ENCODE data around the gene POLL.

The POLL gene

GRCh38 chr10:101629837-101630632 lies 42.0 kb upstream of the POLL start:
- Histone ChIP-seq H2BK12ac (ENCODE audit: low read length in 2 of 2) (no peak overlapping the region), H3K14ac (ENCODE audit: low read length in 2 of 2) (no peak overlapping the region), H3K9me3 (ENCODE audit: control insufficient read depth, low read length) (no peaks in the 10 kb centered on the region), H3K4ac (ENCODE audit: low read depth in 1 of 2, low read length in 2 of 2) (no peak overlapping the region), H3K27ac (ENCODE audit: low read length, poor library complexity, severe bottlenecking) (no peak overlapping the region), H3K4me3 (ENCODE audit: insufficient read depth in 1 of 2, low read depth in 1 of 2, low read length in 2 of 2) (no peak overlapping the region), H4K8ac (ENCODE audit: low read length) (no peak overlapping the region), H2BK120ac (ENCODE audit: low read depth, low read length) (no peak overlapping the region), H3K18ac (ENCODE audit: low read depth in 1 of 2, low read length in 2 of 2) (no peak overlapping the region), H3K36me3 (ENCODE audit: control insufficient read depth in 1 of 2, insufficient read depth in 2 of 2, low read depth in 1 of 2, low read length in 2 of 2) (peaks cover 23% of the 10 kb centered on the region in 2 experiments), H3K4me1 (ENCODE audit: control insufficient read depth, insufficient read depth, low read depth, low read length) (peaks cover 4% of the 10 kb centered on the region), H3K4me2 (ENCODE audit: low read length, poor library complexity, severe bottlenecking) (no peak overlapping the region), H4K91ac (ENCODE audit: low read length) (no peak overlapping the region), H3K79me1 (replicated peaks; ENCODE audit: low read length, poor library complexity, severe bottlenecking) (peaks cover 39% of the 10 kb centered on the region), H2BK5ac (ENCODE audit: low read depth, low read length, poor library complexity, severe bottlenecking) (no peak overlapping the region), H2AK5ac (ENCODE audit: low read length, severe bottlenecking) (no peak overlapping the region), H3K27me3 (ENCODE audit: control insufficient read depth in 1 of 2, insufficient read depth in 1 of 2, low read length in 2 of 2) (no peaks in the 10 kb centered on the region), H2AFZ (ENCODE audit: low read depth, low read length) (no peak overlapping the region), H3K9ac (ENCODE audit: low read length) (no peak overlapping the region), H3K23ac (ENCODE audit: low read length in 2 of 2) (no peak overlapping the region), H2BK15ac (ENCODE audit: low read depth, poor library complexity, severe bottlenecking) (no peak overlapping the region)
- DNase-seq: no peak
- WGBS: 93% methylated on average over 11 of the region's 13 CpGs

GRCh38 chr10:101625821-101626412 lies 37.9 kb upstream of the POLL start:
- no peak for DNase-seq
- H4K91ac ChIP-seq (ENCODE audit: low read length): no peak overlapping the region
- no peaks in the 10 kb centered on the region for H3K9me3 ChIP-seq (ENCODE audit: control insufficient read depth, low read length)
- H4K8ac ChIP-seq (ENCODE audit: low read length): no peak overlapping the region
- H3K27ac ChIP-seq (ENCODE audit: low read length, poor library complexity, severe bottlenecking): no peak overlapping the region
- H3K9ac ChIP-seq (ENCODE audit: low read length): no peak overlapping the region
- H2AK5ac ChIP-seq (ENCODE audit: low read length, severe bottlenecking): no peak overlapping the region
- H2BK120ac ChIP-seq (ENCODE audit: low read depth, low read length): no peak overlapping the region
- peaks cover 37% of the 10 kb centered on the region for H3K79me1 ChIP-seq (replicated peaks; ENCODE audit: low read length, poor library complexity, severe bottlenecking)
- H3K23ac ChIP-seq (ENCODE audit: low read length in 2 of 2): no peak overlapping the region
- no peak overlapping the region for H3K14ac ChIP-seq (ENCODE audit: low read length in 2 of 2)
- peaks cover 29 to 54% of the 10 kb centered on the region in 2 experiments for H3K36me3 ChIP-seq (ENCODE audit: control insufficient read depth in 1 of 2, insufficient read depth in 2 of 2, low read depth in 1 of 2, low read length in 2 of 2)
- H2BK5ac ChIP-seq (ENCODE audit: low read depth, low read length, poor library complexity, severe bottlenecking): no peak overlapping the region
- H3K18ac ChIP-seq (ENCODE audit: low read depth in 1 of 2, low read length in 2 of 2): no peak overlapping the region
- H3K4ac ChIP-seq (ENCODE audit: low read depth in 1 of 2, low read length in 2 of 2): no peak overlapping the region
- no peaks in the 10 kb centered on the region for H3K4me1 ChIP-seq (ENCODE audit: control insufficient read depth, insufficient read depth, low read depth, low read length)
- no peak overlapping the region for H2BK15ac ChIP-seq (ENCODE audit: low read depth, poor library complexity, severe bottlenecking)
- H2BK12ac ChIP-seq (ENCODE audit: low read length in 2 of 2): no peak overlapping the region
- H3K27me3 ChIP-seq (ENCODE audit: control insufficient read depth in 1 of 2, insufficient read depth in 1 of 2, low read length in 2 of 2): no peaks in the 10 kb centered on the region
- WGBS: 88% methylated on average over 1 of the region's 1 CpG
- H3K4me2 ChIP-seq (ENCODE audit: low read length, poor library complexity, severe bottlenecking): no peak overlapping the region
- no peak overlapping the region for H2AFZ ChIP-seq (ENCODE audit: low read depth, low read length)
- H3K4me3 ChIP-seq (ENCODE audit: insufficient read depth in 1 of 2, low read depth in 1 of 2, low read length in 2 of 2): no peak overlapping the region

GRCh38 chr10:101624526-101625102 lies 36.6 kb upstream of the POLL start:
- H4K91ac ChIP-seq (ENCODE audit: low read length): no peak overlapping the region
- H3K14ac ChIP-seq (ENCODE audit: low read length in 2 of 2): no peak overlapping the region
- H2BK15ac ChIP-seq (ENCODE audit: low read depth, poor library complexity, severe bottlenecking): no peak overlapping the region
- H2BK5ac ChIP-seq (ENCODE audit: low read depth, low read length, poor library complexity, severe bottlenecking): no peak overlapping the region
- no peak for DNase-seq
- H3K9me3 ChIP-seq (ENCODE audit: control insufficient read depth, low read length): no peaks in the 10 kb centered on the region
- H4K8ac ChIP-seq (ENCODE audit: low read length): no peak overlapping the region
- no peak overlapping the region for H3K23ac ChIP-seq (ENCODE audit: low read length in 2 of 2)
- 89% methylated on average over 4 of the region's 4 CpGs for WGBS
- no peak overlapping the region for H2AK5ac ChIP-seq (ENCODE audit: low read length, severe bottlenecking)
- no peak overlapping the region for H3K18ac ChIP-seq (ENCODE audit: low read depth in 1 of 2, low read length in 2 of 2)
- no peak overlapping the region for H2BK120ac ChIP-seq (ENCODE audit: low read depth, low read length)
- H3K27ac ChIP-seq (ENCODE audit: low read length, poor library complexity, severe bottlenecking): no peak overlapping the region
- H3K36me3 ChIP-seq (ENCODE audit: control insufficient read depth in 1 of 2, insufficient read depth in 2 of 2, low read depth in 1 of 2, low read length in 2 of 2): peaks cover 27 to 56% of the 10 kb centered on the region in 2 experiments
- peaks cover 27% of the 10 kb centered on the region for H3K79me1 ChIP-seq (replicated peaks; ENCODE audit: low read length, poor library complexity, severe bottlenecking)
- no peak overlapping the region for H3K9ac ChIP-seq (ENCODE audit: low read length)
- no peak overlapping the region for H2BK12ac ChIP-seq (ENCODE audit: low read length in 2 of 2)
- H3K4me2 ChIP-seq (ENCODE audit: low read length, poor library complexity, severe bottlenecking): no peak overlapping the region
- no peaks in the 10 kb centered on the region for H3K4me1 ChIP-seq (ENCODE audit: control insufficient read depth, insufficient read depth, low read depth, low read length)
- H2AFZ ChIP-seq (ENCODE audit: low read depth, low read length): no peak overlapping the region
- H3K4me3 ChIP-seq (ENCODE audit: insufficient read depth in 1 of 2, low read depth in 1 of 2, low read length in 2 of 2): no peak overlapping the region
- H3K4ac ChIP-seq (ENCODE audit: low read depth in 1 of 2, low read length in 2 of 2): no peak overlapping the region
- H3K27me3 ChIP-seq (ENCODE audit: control insufficient read depth in 1 of 2, insufficient read depth in 1 of 2, low read length in 2 of 2): no peaks in the 10 kb centered on the region

- no peak overlapping the region for H3K4me2 ChIP-seq (ENCODE audit: low read length, poor library complexity, severe bottlenecking)
- no peak overlapping the region for H2BK12ac ChIP-seq (ENCODE audit: low read length in 2 of 2)
- H2BK5ac ChIP-seq (ENCODE audit: low read depth, low read length, poor library complexity, severe bottlenecking): no peak overlapping the region
- peaks cover 23% of the 10 kb centered on the region for H3K79me1 ChIP-seq (replicated peaks; ENCODE audit: low read length, poor library complexity, severe bottlenecking)
- H3K27ac ChIP-seq (ENCODE audit: low read length, poor library complexity, severe bottlenecking): no peak overlapping the region
- H3K9ac ChIP-seq (ENCODE audit: low read length): no peak overlapping the region
- no peak overlapping the region for H2BK15ac ChIP-seq (ENCODE audit: low read depth, poor library complexity, severe bottlenecking)
- no peak for DNase-seq
- no peaks in the 10 kb centered on the region for H3K27me3 ChIP-seq (ENCODE audit: control insufficient read depth in 1 of 2, insufficient read depth in 1 of 2, low read length in 2 of 2)
- H3K9me3 ChIP-seq (ENCODE audit: control insufficient read depth, low read length): no peaks in the 10 kb centered on the region
- no peak overlapping the region for H3K23ac ChIP-seq (ENCODE audit: low read length in 2 of 2)
- H3K4me3 ChIP-seq (ENCODE audit: insufficient read depth in 1 of 2, low read depth in 1 of 2, low read length in 2 of 2): no peak overlapping the region
- no peak overlapping the region for H3K18ac ChIP-seq (ENCODE audit: low read depth in 1 of 2, low read length in 2 of 2)
- no peak overlapping the region for H2BK120ac ChIP-seq (ENCODE audit: low read depth, low read length)
- H3K36me3 ChIP-seq (ENCODE audit: control insufficient read depth in 1 of 2, insufficient read depth in 2 of 2, low read depth in 1 of 2, low read length in 2 of 2): peaks cover 33 to 61% of the 10 kb centered on the region in 2 experiments
- H4K91ac ChIP-seq (ENCODE audit: low read length): no peak overlapping the region
- H3K14ac ChIP-seq (ENCODE audit: low read length in 2 of 2): no peak overlapping the region
- H4K8ac ChIP-seq (ENCODE audit: low read length): no peak overlapping the region
- no peaks in the 10 kb centered on the region for H3K4me1 ChIP-seq (ENCODE audit: control insufficient read depth, insufficient read depth, low read depth, low read length)
- H2AK5ac ChIP-seq (ENCODE audit: low read length, severe bottlenecking): no peak overlapping the region
- H3K4ac ChIP-seq (ENCODE audit: low read depth in 1 of 2, low read length in 2 of 2): no peak overlapping the region
- WGBS: 100% methylated on average over 1 of the region's 1 CpG
- H2AFZ ChIP-seq (ENCODE audit: low read depth, low read length): no peak overlapping the region
These were observed 35.5 kb upstream of the POLL start for GRCh38 chr10:101623528-101623927.

Measured in mesenchymal stem cell (in vitro differentiated cells and primary cell).